Suprapubic skin (tissue), 3 donors: ENCODE results near the gene RASGRP3.

Source experiments
- CTCF ChIP-seq, 2 donors: fragments of 200-600 bp in 1 of 2; fragments of 450-650 bp in 1 of 2; sonication (generic) in 1 of 2; IDR thresholded peaks; one replicate each; pipeline ENCODE4 v1.5.1; 2016 to 2019; ENCODE audit warnings: antibody characterized with exemption in 2 of 2, mild to moderate bottlenecking in 1 of 2, moderate library complexity in 1 of 2
- POLR2A ChIP-seq, 2 donors: fragments of 450-650 bp; IDR thresholded peaks; one replicate each; pipeline ENCODE4 v1.6.1; 2017; ENCODE audit warnings: antibody characterized with exemption in 2 of 2, mild to moderate bottlenecking in 2 of 2, moderate library complexity in 2 of 2

DNA sequence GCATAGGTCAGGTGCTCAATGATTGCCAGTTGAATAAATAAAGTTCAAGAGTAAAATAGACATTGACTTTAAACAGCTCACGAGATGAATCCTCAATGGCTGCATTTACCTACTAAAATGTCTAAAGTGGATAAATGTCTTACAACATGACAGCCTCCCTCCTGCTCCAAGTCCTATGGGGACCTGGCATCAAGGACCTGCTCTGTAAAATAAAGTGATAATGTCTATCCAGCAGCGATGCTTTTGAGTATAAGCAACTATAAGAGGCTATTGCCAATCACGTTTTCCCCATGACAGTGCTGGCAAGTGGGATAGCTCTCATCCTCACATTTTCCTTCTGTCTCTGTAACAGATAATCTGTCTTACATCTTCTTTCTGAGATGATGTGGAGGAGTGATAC, 37.0 kb downstream of the RASGRP3 start:
- TF ChIP-seq CTCF (IDR thresholded peaks at IDR 0.05) (no peak), POLR2A (IDR thresholded peaks at IDR 0.05) (no peak)
